GM19468 (cell line): Measurements from ENCODE around the gene GPC5.
"Not testable (repeated sequence)": the region's sequence is repeated elsewhere in the genome, so short reads cannot be mapped to it uniquely, and the experiment has no call there.

Experiments
- ATAC-seq: cut with Tn5 transposase; IDR thresholded peaks from one replicate; pipeline ENCODE4 v1.9.1; 2021; ENCODE audit warnings: mild to moderate bottlenecking, moderate library complexity, moderate number of reproducible peaks; ENCODE audit not compliant: unreplicated experiment; ENCODE audit errors: extremely low read depth

The GPC5 gene

GRCh38 chr13:92827503-92827902 lies 1429.1 kb downstream of the GPC5 start:
- no peak for ATAC-seq

- ATAC-seq = no peak
Measured at GRCh38 chr13:92829930-92830329, 1431.5 kb downstream of the GPC5 start.

- no peak for ATAC-seq
Measured at GRCh38 chr13:92830821-92831220, 1432.4 kb downstream of the GPC5 start.

- no peak for ATAC-seq
Measured at GRCh38 chr13:92833071-92833470, 1434.7 kb downstream of the GPC5 start.

GRCh38 chr13:92836171-92836570 lies 1437.8 kb downstream of the GPC5 start:
- no peak for ATAC-seq

- ATAC-seq = no peak
Measured at GRCh38 chr13:92838786-92839185, 1440.4 kb downstream of the GPC5 start.

- no peak for ATAC-seq
Measured at GRCh38 chr13:92842145-92842544, 1443.7 kb downstream of the GPC5 start.

GRCh38 chr13:92843549-92843948 lies 1445.1 kb downstream of the GPC5 start:
- ATAC-seq = peak; percentile 28

- no peak for ATAC-seq
Measured at GRCh38 chr13:92849381-92849780, 1451.0 kb downstream of the GPC5 start.

GRCh38 chr13:92864584-92865284 lies 1466.3 kb downstream of the GPC5 start:
- no peak for ATAC-seq

- no peak for ATAC-seq
Measured at GRCh38 chr13:92873029-92873428, 1474.6 kb downstream of the GPC5 start.

- ATAC-seq = no peak
Measured at GRCh38 chr13:92886535-92887077, 1488.2 kb downstream of the GPC5 start.

GRCh38 chr13:92894447-92894846 lies 1496.0 kb downstream of the GPC5 start:
- no peak for ATAC-seq

GRCh38 chr13:92896842-92897241 lies 1498.4 kb downstream of the GPC5 start:
- ATAC-seq = no peak

GRCh38 chr13:92898946-92899345 lies 1500.5 kb downstream of the GPC5 start:
- ATAC-seq = not testable (repeated sequence)

- no peak for ATAC-seq
Measured at GRCh38 chr13:92900446-92900845, 1502.0 kb downstream of the GPC5 start.

GRCh38 chr13:92901739-92902138 lies 1503.3 kb downstream of the GPC5 start:
- no peak for ATAC-seq

- no peak for ATAC-seq
Measured at GRCh38 chr13:92912629-92913028, 1514.2 kb downstream of the GPC5 start.

GRCh38 chr13:92913840-92914239 lies 1515.4 kb downstream of the GPC5 start:
- ATAC-seq = no peak
